Testis (tissue), 3 donors: ENCODE measurements around the gene MAP2K7. TPM values are rescaled to one million over a fixed set of nuclear protein-coding genes. Genes with fewer than 3 reads are reported as not detected.
"Not testable (repeated sequence)": the region's sequence is repeated elsewhere in the genome, so short reads cannot be mapped to it uniquely, and the experiment has no call there.

ENCODE experiments used
- DNase-seq: peaks from one replicate; pipeline ENCODE4 v3.0.0-alpha.2; 2019
- H3K27ac ChIP-seq, 2 donors: fragments of 200-600 bp; sonication (generic); one replicate each; pipeline ENCODE4 v1.5.1; 2019
- H3K27me3 ChIP-seq: fragments of 200-600 bp; sonication (generic); one replicate; pipeline ENCODE4 v1.5.1; 2019
- H3K36me3 ChIP-seq: fragments of 200-600 bp; sonication (generic); one replicate; pipeline ENCODE4 v1.5.1; 2017; ENCODE audit warnings: low read depth; ENCODE audit errors: missing control alignments
- H3K4me1 ChIP-seq: fragments of 200-600 bp; sonication (generic); one replicate; pipeline ENCODE4 v1.5.1; 2019
- H3K4me3 ChIP-seq, 2 donors: fragments of 200-600 bp; sonication (generic); one replicate each; pipeline ENCODE4 v1.5.1; 2017 to 2019
- H3K9me3 ChIP-seq: fragments of 200-600 bp; sonication (generic); one replicate; pipeline ENCODE4 v1.5.1; 2017
- CTCF ChIP-seq, 3 experiments: fragments of 450-650 bp in 2 of 3; fragments of 200-600 bp in 1 of 3; sonication (generic) in 1 of 3; IDR thresholded peaks; one replicate each; pipeline ENCODE4 v1.5.1; 2016 to 2019; ENCODE audit warnings: antibody characterized with exemption in 3 of 3, mild to moderate bottlenecking in 2 of 3, moderate library complexity in 1 of 3
- POLR2A ChIP-seq: fragments of 450-650 bp; IDR thresholded peaks from one replicate; pipeline ENCODE4 v1.6.1; 2017; ENCODE audit warnings: antibody characterized with exemption, mild to moderate bottlenecking, moderate library complexity
- WGBS, 2 donors: methylation state at CpG; one replicate each; pipeline ENCODE4 v1.1.5; 2018; 5-methylcytosine and 5-hydroxymethylcytosine counted together
- intact Hi-C: fragments of 100-400 bp; cut with DNase I; formaldehyde crosslinking; loops from one replicate; pipeline ENCODE4 v1.15.1; 2023; ENCODE audit warnings: low total_unique reads
- polyA plus RNA-seq: library from polyadenylated mRNA; stranded (reverse); fragments of 350-450 nt; fragmentation: Illumina TruSeq; extraction: RNeasy Lipid Tissue Mini Kit (QIAGEN cat#74804); gene quantifications from one replicate; pipeline ENCODE4 v1.2.3, GENCODE V29; 2014; ENCODE audit warnings: low read depth, low replicate concordance; ENCODE audit not compliant: insufficient read depth
- total RNA-seq, 2 donors: library from RNA; depleted of rRNA; stranded (reverse); fragments of >200 nt; gene quantifications; one replicate each; pipeline ENCODE4 v1.2.3, GENCODE V29; 2016

MAP2K7 gene
- total and polyA plus RNA-seq, 3 donors from 2014 or later, result 30.6 to 44.0 (median 34.8) TPM

DNA sequence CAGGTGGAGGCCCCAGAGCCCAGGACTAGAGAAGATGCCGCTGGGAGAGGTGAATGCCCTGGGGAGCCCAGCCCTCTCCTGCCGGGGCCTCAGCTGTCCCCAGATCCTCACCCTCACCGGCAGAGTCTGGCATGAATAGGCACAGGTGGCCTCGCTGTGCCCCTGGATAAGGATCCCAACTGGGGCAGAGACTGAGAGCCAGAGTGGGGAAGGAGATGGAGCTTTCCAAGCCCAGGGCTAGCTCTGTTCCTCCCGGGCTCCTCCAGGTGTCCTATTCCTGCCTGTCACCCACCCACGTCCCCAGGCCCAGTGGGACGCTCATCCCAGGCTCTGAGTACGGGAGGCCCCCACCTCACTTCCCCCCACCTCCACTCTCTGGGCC, 46.0 kb upstream of the MAP2K7 start:
- 84 to 90% methylated on average over 2 to 8 of the region's 8 CpGs for WGBS, 2 donors
- no peaks in the 10 kb centered on the region for H3K27me3 ChIP-seq
- no peak overlapping the region for H3K27ac ChIP-seq
- H3K9me3 ChIP-seq, result no peaks in the 10 kb centered on the region
- intact Hi-C loops, result no loop called here
- no peak for DNase-seq
- no peaks in the 10 kb centered on the region for H3K36me3 ChIP-seq
- H3K4me1 ChIP-seq, result peaks cover 5% of the 10 kb centered on the region
- H3K4me3 ChIP-seq, result no peak overlapping the region
- TF ChIP-seq POLR2A (no peak), CTCF (IDR thresholded peaks at IDR 0.05) (no peak)

GRCh38 chr19:7858109-7858770, 45.4 kb upstream of the MAP2K7 start:
- DNase-seq, result no peak
- no peak overlapping the region for H3K4me3 ChIP-seq
- H3K27me3 ChIP-seq, result no peaks in the 10 kb centered on the region
- no peak for TF ChIP-seq CTCF (IDR thresholded peaks at IDR 0.05)
- TF ChIP-seq POLR2A, result no peak
- no peaks in the 10 kb centered on the region for H3K9me3 ChIP-seq
- 85 to 90% methylated on average over 18 to 28 of the region's 29 CpGs for WGBS, 2 donors
- H3K36me3 ChIP-seq, result no peaks in the 10 kb centered on the region
- H3K4me1 ChIP-seq, result peaks cover 3% of the 10 kb centered on the region
- H3K27ac ChIP-seq, result no peak overlapping the region
- intact Hi-C loops, result no loop called here

GRCh38 chr19:7859087-7859486, 44.6 kb upstream of the MAP2K7 start:
- H3K27ac ChIP-seq, intact Hi-C loops, H3K27me3 ChIP-seq, H3K4me3 ChIP-seq, H3K4me1 ChIP-seq, H3K9me3 ChIP-seq, H3K36me3 ChIP-seq, DNase-seq: not testable (repeated sequence)
- 93 to 97% methylated on average over 8 of the region's 8 CpGs for WGBS, 2 donors

- no peaks in the 10 kb centered on the region for H3K9me3 ChIP-seq
- no peak overlapping the region for H3K4me3 ChIP-seq
- no peaks in the 10 kb centered on the region for H3K27me3 ChIP-seq
- H3K4me1 ChIP-seq, result no peaks in the 10 kb centered on the region
- TF ChIP-seq POLR2A, result no peak
- 85 to 89% methylated on average over 17 to 22 of the region's 22 CpGs for WGBS, 2 donors
- H3K36me3 ChIP-seq, result no peaks in the 10 kb centered on the region
- intact Hi-C loops, result no loop called here
- no peak overlapping the region for H3K27ac ChIP-seq
- no peak for DNase-seq
Measured at GRCh38 chr19:7859831-7860713, 43.6 kb upstream of the MAP2K7 start.

DNA sequence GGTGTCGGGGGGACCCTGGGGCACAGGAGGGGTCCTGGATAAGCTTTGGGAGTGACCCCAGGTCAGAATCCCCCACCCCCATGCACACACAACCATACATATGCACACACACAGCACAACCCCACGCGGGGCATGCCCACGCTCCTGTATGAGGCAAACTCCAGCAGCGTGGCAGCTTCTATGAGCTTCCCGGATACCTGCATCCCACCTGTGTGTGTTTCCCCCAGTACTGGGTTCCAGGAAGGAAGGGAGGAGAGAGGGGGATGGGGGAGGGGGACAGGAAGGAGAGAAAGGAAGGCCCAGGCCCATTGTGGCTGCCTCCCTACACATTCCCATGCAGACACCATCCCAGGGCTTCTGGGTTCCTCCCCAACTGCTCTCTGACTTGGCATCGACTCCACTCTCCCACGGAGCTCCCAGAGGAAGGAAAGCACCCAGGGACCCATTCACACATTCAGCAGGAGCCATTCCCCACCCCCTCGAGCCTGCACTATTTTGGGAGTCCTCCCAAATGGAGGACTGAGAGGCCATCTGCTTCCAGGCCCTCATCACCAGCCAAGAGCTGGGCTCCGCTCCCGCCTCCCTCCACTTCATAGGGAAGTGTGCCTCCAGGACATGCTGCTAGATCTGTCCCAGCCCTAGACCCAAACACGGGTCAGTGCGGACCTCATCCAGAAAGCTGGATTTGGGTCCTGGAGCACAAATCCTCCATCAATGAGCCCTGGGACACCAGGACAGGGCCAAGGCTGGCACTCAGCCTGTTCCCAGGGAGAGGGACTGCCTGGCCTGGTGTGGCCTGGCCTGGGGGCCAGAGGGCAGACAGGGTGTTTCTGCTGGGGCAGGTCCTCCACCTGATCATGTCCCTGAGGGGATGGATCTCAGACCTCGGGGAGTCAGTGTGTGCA, 42.7 kb upstream of the MAP2K7 start:
- intact Hi-C loops, result no loop called here
- no peak overlapping the region for H3K4me3 ChIP-seq
- WGBS, 2 donors, result 78 to 80% methylated on average over 12 to 13 of the region's 14 CpGs
- no peaks in the 10 kb centered on the region for H3K36me3 ChIP-seq
- H3K9me3 ChIP-seq, result no peaks in the 10 kb centered on the region
- H3K27me3 ChIP-seq, result no peaks in the 10 kb centered on the region
- DNase-seq, result no peak
- TF ChIP-seq POLR2A (no peak), CTCF (IDR thresholded peaks at IDR 0.05) (no peak)
- no peaks in the 10 kb centered on the region for H3K4me1 ChIP-seq
- no peak overlapping the region for H3K27ac ChIP-seq
